ENCODE results near the gene FAM170B.

DNA sequence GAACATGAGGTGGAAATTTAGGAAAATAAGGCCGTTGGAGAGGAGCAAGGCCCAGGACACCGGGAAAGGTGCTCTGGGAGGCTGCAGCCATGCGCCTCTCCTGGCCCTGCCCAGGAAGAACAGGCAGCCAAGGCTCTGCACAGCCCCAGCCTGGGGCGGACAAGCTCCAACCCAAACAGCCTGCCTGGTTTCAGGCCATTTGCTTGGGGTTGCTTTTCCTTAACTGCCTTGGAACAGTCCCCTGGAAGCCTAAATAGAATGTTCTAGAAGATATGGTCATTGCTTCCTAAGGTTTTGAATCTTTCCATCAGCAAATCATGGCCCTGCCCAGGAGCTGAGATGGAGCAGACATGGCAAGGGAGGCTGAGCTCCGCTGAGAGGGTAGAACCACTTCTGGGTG is 29.5 kb downstream of the FAM170B start:
- TF ChIP-seq, protein P1, sequence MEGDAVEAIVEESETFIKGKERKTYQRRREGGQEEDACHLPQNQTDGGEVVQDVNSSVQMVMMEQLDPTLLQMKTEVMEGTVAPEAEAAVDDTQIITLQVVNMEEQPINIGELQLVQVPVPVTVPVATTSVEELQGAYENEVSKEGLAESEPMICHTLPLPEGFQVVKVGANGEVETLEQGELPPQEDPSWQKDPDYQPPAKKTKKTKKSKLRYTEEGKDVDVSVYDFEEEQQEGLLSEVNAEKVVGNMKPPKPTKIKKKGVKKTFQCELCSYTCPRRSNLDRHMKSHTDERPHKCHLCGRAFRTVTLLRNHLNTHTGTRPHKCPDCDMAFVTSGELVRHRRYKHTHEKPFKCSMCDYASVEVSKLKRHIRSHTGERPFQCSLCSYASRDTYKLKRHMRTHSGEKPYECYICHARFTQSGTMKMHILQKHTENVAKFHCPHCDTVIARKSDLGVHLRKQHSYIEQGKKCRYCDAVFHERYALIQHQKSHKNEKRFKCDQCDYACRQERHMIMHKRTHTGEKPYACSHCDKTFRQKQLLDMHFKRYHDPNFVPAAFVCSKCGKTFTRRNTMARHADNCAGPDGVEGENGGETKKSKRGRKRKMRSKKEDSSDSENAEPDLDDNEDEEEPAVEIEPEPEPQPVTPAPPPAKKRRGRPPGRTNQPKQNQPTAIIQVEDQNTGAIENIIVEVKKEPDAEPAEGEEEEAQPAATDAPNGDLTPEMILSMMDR (IDR thresholded peaks at IDR 0.05) = no peak
- TF ChIP-seq EZH2 (IDR thresholded peaks at IDR 0.05) (no peak), EZH2phosphoT487 (IDR thresholded peaks at IDR 0.05) (no peak)

All from neural progenitor cell (in vitro differentiated cells).